Measurements from ENCODE around the gene C11orf16. TPM values are rescaled to one million over a fixed set of nuclear protein-coding genes. Genes with fewer than 3 reads are reported as not detected.
A peak's percentile ranks its signal among the peaks of the same experiment; 100 is the strongest.

Gene C11orf16
- total RNA-seq, 1 donor from 2014 or later: not detected

- Mint-ChIP-seq H3K27ac (ENCODE audit: unreplicated experiment) (peak within 1 kb of the TSS; percentile 90), H3K4me1 (ENCODE audit: low read depth, unreplicated experiment) (peaks cover 15% of the 10 kb centered on the region), H3K27me3 (ENCODE audit: unreplicated experiment) (peaks cover 2% of the 10 kb centered on the region), H3K9me3 (ENCODE audit: unreplicated experiment) (peaks cover 8% of the 10 kb centered on the region), H3K36me3 (ENCODE audit: unreplicated experiment) (no peaks in the 10 kb centered on the region), H3K4me3 (ENCODE audit: unreplicated experiment) (peak within 1 kb of the TSS; percentile 86)
- peak; percentile 99 for DNase-seq
- no peak for TF ChIP-seq CTCF (IDR thresholded peaks at IDR 0.05; ENCODE audit: partially characterized antibody, unreplicated experiment)
Measured at GRCh38 chr11:8911029-8911823, 21.5 kb downstream of the C11orf16 start, which contains the start of gene AKIP1. TSS of gene AKIP1 (plus strand) at chr11:8911189. CDS start at chr11:8911450, 261 bp downstream.

GRCh38 chr11:8910649-8911026 is 22.1 kb downstream of the C11orf16 start:
- no peak for TF ChIP-seq CTCF (IDR thresholded peaks at IDR 0.05; ENCODE audit: partially characterized antibody, unreplicated experiment)
- H3K9me3 Mint-ChIP-seq (ENCODE audit: unreplicated experiment): peaks cover 8% of the 10 kb centered on the region
- H3K27me3 Mint-ChIP-seq (ENCODE audit: unreplicated experiment): peaks cover 2% of the 10 kb centered on the region
- H3K4me1 Mint-ChIP-seq (ENCODE audit: low read depth, unreplicated experiment): peaks cover 15% of the 10 kb centered on the region
- no peak overlapping the region for H3K27ac Mint-ChIP-seq (ENCODE audit: unreplicated experiment)
- H3K4me3 Mint-ChIP-seq (ENCODE audit: unreplicated experiment): peak overlapping the region; percentile 84
- DNase-seq: no peak
- no peaks in the 10 kb centered on the region for H3K36me3 Mint-ChIP-seq (ENCODE audit: unreplicated experiment)

DNA sequence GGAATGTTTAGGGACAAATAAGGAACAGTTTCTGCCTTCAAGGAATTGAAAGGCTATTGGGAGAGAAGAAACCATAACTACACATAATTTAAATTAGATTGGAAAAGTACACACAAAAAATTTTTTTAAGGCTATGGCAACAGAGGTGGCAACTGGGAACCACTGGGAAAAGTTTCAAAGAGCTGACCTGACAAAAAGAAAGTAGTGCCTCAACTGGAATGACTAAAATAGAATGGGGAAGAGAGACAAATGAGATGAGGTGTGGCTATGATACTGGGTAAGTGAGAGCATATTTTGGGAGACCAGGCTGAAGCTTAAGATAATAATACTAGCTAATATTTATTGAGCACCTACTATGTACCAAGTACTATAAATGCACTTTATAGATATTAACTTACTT is 24.6 kb downstream of the C11orf16 start:
- no peak for TF ChIP-seq CTCF (IDR thresholded peaks at IDR 0.05; ENCODE audit: partially characterized antibody, unreplicated experiment)
- no peaks in the 10 kb centered on the region for H3K36me3 Mint-ChIP-seq (ENCODE audit: unreplicated experiment)
- H3K27ac Mint-ChIP-seq (ENCODE audit: unreplicated experiment): no peak overlapping the region
- H3K4me1 Mint-ChIP-seq (ENCODE audit: low read depth, unreplicated experiment): peaks cover 2% of the 10 kb centered on the region
- H3K27me3 Mint-ChIP-seq (ENCODE audit: unreplicated experiment): peaks cover 2% of the 10 kb centered on the region
- H3K9me3 Mint-ChIP-seq (ENCODE audit: unreplicated experiment): peaks cover 8% of the 10 kb centered on the region
- no peak overlapping the region for H3K4me3 Mint-ChIP-seq (ENCODE audit: unreplicated experiment)
- no peak for DNase-seq

GRCh38 chr11:8907116-8907515 is 25.6 kb downstream of the C11orf16 start:
- Mint-ChIP-seq H3K27me3 (ENCODE audit: unreplicated experiment) (peaks cover 2% of the 10 kb centered on the region), H3K4me1 (ENCODE audit: low read depth, unreplicated experiment) (peaks cover under 1% of the 10 kb centered on the region), H3K4me3 (ENCODE audit: unreplicated experiment) (no peak overlapping the region), H3K9me3 (ENCODE audit: unreplicated experiment) (peaks cover 5% of the 10 kb centered on the region), H3K36me3 (ENCODE audit: unreplicated experiment) (peaks cover 4% of the 10 kb centered on the region), H3K27ac (ENCODE audit: unreplicated experiment) (no peak overlapping the region)
- no peak for TF ChIP-seq CTCF (IDR thresholded peaks at IDR 0.05; ENCODE audit: partially characterized antibody, unreplicated experiment)
- DNase-seq: no peak

- no peaks in the 10 kb centered on the region for H3K27me3 Mint-ChIP-seq (ENCODE audit: unreplicated experiment)
- peaks cover 4% of the 10 kb centered on the region for H3K9me3 Mint-ChIP-seq (ENCODE audit: unreplicated experiment)
- peaks cover 4% of the 10 kb centered on the region for H3K36me3 Mint-ChIP-seq (ENCODE audit: unreplicated experiment)
- H3K4me3 Mint-ChIP-seq (ENCODE audit: unreplicated experiment): no peak overlapping the region
- no peaks in the 10 kb centered on the region for H3K4me1 Mint-ChIP-seq (ENCODE audit: low read depth, unreplicated experiment)
- H3K27ac Mint-ChIP-seq (ENCODE audit: unreplicated experiment): no peak overlapping the region
- DNase-seq: no peak
- TF ChIP-seq CTCF (IDR thresholded peaks at IDR 0.05; ENCODE audit: partially characterized antibody, unreplicated experiment): no peak
Measured at GRCh38 chr11:8905528-8906165, 27.1 kb downstream of the C11orf16 start.
